ENCODE measurements around the gene RBM17. TPM values are rescaled to one million over a fixed set of nuclear protein-coding genes. Genes with fewer than 3 reads are reported as not detected.

The RBM17 gene
- total and polyA plus RNA-seq, 2 of the 4 experiments (the other 2 are of a cell fraction) = 24.6 to 56.7 TPM

DNA sequence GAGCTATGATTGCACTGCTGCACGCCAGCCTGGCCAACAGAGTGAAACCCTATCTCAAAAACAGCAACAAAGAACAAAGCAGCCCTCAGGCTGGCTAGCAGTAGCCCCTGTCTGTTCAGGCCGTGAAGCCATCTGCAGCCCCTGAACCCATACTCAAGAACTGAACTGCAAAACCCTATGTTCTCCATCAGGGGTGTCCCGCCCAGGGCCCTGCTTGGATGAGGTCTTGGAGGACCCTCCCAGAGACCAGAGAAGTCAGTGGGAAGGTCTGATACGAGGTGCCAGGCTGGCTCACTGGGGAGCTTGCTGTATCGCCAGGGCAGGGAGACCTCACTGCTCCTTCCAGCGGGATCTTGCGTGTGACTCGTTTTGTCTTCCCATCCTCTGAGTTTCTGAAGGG is 39.3 kb downstream of the RBM17 start:
- H4K8ac ChIP-seq (ENCODE audit: low read depth in 2 of 2, low read length in 2 of 2) = peak overlapping the region in 1 of 2 experiments; percentile 67; a peak in 1 of 4 replicates
- peak overlapping the region; percentile 10; the same call in 1 of the 2 replicates for H3K18ac ChIP-seq (ENCODE audit: low read depth, low read length)
- H2BK120ac ChIP-seq (ENCODE audit: low read depth, low read length) = peak overlapping the region; percentile 21; the same call in 1 of the 2 replicates
- H3K23ac ChIP-seq (ENCODE audit: low read depth, low read length) = no peak overlapping the region
- dilution Hi-C loops (cut with HindIII; ENCODE audit: low sequenced_read_pairs, unreplicated experiment) (no loop called here), in situ Hi-C loops (cut with MboI; ENCODE audit: low sequenced_read_pairs) (loop anchor here (25.0 kb wide), 1 partner anchor 634 kb away; no protein-coding TSS in a partner anchor), intact Hi-C loops (cut with micrococcal nuclease) (no loop called here)
- no peak overlapping the region for H2BK15ac ChIP-seq (ENCODE audit: low read depth, low read length)
- peaks cover 7% of the 10 kb centered on the region; the same call in 1 of the 2 replicates for H3K9me1 ChIP-seq (ENCODE audit: insufficient read depth, low read length)
- peak overlapping the region; percentile 5; the same call in 1 of the 2 replicates for H3K14ac ChIP-seq (replicated peaks; ENCODE audit: low read depth, low read length)
- H2AFZ ChIP-seq (replicated peaks; ENCODE audit: low read length, poor library complexity) = no peak overlapping the region
- H3K79me1 ChIP-seq (ENCODE audit: low read depth in 1 of 2, low read length in 2 of 2) = no peaks in the 10 kb centered on the region
- no peak overlapping the region for H3K9ac ChIP-seq (ENCODE audit: low read depth, low read length)
- H3K56ac ChIP-seq (ENCODE audit: extremely low read depth, insufficient read depth, low read length) = no peak overlapping the region
- ATAC-seq (ENCODE audit: low read depth) (no peak), DNase-seq (no peak)
- peak overlapping the region; percentile 8; the same call in 1 of the 2 replicates for H3K4ac ChIP-seq (ENCODE audit: low read depth, low read length)
- TF ChIP-seq RCOR1 (IDR thresholded peaks at IDR 0.05; ENCODE audit: insufficient replicate concordance, low read length) = no peak
- no peak for TF ChIP-seq MAFK (IDR thresholded peaks at IDR 0.05; ENCODE audit: low read depth, low read length)
- TF ChIP-seq, protein P1, sequence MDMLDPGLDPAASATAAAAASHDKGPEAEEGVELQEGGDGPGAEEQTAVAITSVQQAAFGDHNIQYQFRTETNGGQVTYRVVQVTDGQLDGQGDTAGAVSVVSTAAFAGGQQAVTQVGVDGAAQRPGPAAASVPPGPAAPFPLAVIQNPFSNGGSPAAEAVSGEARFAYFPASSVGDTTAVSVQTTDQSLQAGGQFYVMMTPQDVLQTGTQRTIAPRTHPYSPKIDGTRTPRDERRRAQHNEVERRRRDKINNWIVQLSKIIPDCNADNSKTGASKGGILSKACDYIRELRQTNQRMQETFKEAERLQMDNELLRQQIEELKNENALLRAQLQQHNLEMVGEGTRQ (IDR thresholded peaks at IDR 0.05; ENCODE audit: low read depth, low read length) = no peak
- no peak for TF ChIP-seq RFX5 (IDR thresholded peaks at IDR 0.05; ENCODE audit: low read depth, low read length)
- H3K9me3 ChIP-seq (ENCODE audit: control insufficient read depth, insufficient read depth, low read length) = no peaks in the 10 kb centered on the region
- no TSS peak for BruUV-seq (replicated peaks)
- no peaks in the 10 kb centered on the region for H4K20me1 ChIP-seq (ENCODE audit: insufficient read depth, low read length)
- WGBS, 2 experiments (ENCODE audit: extremely low coverage in 2 of 2, insufficient read length in 1 of 2) = 100% methylated on average over 1 of the region's 8 CpGs; no CpG with 5 or more reads in 1 of the 2 experiments
- ChIA-PET POLR2A (ENCODE audit: unreplicated experiment) (no interaction called here), CTCF (no interaction called here)
- no peak overlapping the region for H2AK9ac ChIP-seq (replicated peaks; ENCODE audit: low read depth, low read length, poor library complexity)
- H3K36me3 ChIP-seq (ENCODE audit: control insufficient read depth, insufficient read depth, low read length) = no peaks in the 10 kb centered on the region
- H2BK5ac ChIP-seq (ENCODE audit: low read depth, low read length, poor library complexity, severe bottlenecking) = no peak overlapping the region
- peaks cover 22% of the 10 kb centered on the region for H3K4me1 ChIP-seq (ENCODE audit: control insufficient read depth, insufficient read depth, low read length)
- peak overlapping the region; percentile 62; the same call in 1 of the 2 replicates for H2BK20ac ChIP-seq (ENCODE audit: low read depth, low read length)
- no peak overlapping the region for H3K4me3 ChIP-seq (ENCODE audit: insufficient read depth, low read depth, low read length)
- peak overlapping the region; percentile 0 for H2AK5ac ChIP-seq (ENCODE audit: low read depth, low read length)
- no peak overlapping the region for H3K4me2 ChIP-seq (ENCODE audit: low read depth, low read length)
- peak overlapping the region; percentile 15; the same call in 1 of the 2 replicates for H4K5ac ChIP-seq (ENCODE audit: low read depth, low read length)
- H3K27ac ChIP-seq (ENCODE audit: insufficient read depth, low read length) = no peak overlapping the region
- no peak overlapping the region for H4K91ac ChIP-seq (ENCODE audit: insufficient read depth, low read depth, low read length)
- no peaks in the 10 kb centered on the region for H3K27me3 ChIP-seq (ENCODE audit: control insufficient read depth, insufficient read depth, low read length)

Data from IMR-90 (cell line).